A673 (cell line): ENCODE measurements around the gene POLE.

Experiments
- CTCF ChIP-seq: fragments of 300-800, 200-600 bp; sonication (generic); conservative IDR thresholded peaks from 2 replicates; pipeline ENCODE4 v1.5.1; 2017; ENCODE audit warnings: low read depth, mild to moderate bottlenecking, antibody characterized with exemption, low read length, moderate library complexity, mixed read lengths
- EZH2 ChIP-seq: fragments of 200-600 bp; sonication (generic); IDR thresholded peaks from 2 replicates; pipeline ENCODE4 v1.6.1; 2017; ENCODE audit warnings: borderline replicate concordance, low read depth, mild to moderate bottlenecking, mixed read lengths, antibody characterized with exemption, low read length; ENCODE audit not compliant: poor library complexity, severe bottlenecking

GRCh38 chr12:132596016-132596415 is 91.1 kb downstream of the POLE start:
- no peak for TF ChIP-seq CTCF
- TF ChIP-seq EZH2, result no peak
